Putamen (tissue), 1 donor: Measurements from ENCODE around the gene ANXA9.
A peak's percentile ranks its signal among the peaks of the same experiment; 100 is the strongest.

ENCODE experiments used
- DNase-seq: peaks from one replicate; pipeline ENCODE4 v3.0.0-alpha.2; 2016; ENCODE audit warnings: low spot score

The ANXA9 gene, protein sequence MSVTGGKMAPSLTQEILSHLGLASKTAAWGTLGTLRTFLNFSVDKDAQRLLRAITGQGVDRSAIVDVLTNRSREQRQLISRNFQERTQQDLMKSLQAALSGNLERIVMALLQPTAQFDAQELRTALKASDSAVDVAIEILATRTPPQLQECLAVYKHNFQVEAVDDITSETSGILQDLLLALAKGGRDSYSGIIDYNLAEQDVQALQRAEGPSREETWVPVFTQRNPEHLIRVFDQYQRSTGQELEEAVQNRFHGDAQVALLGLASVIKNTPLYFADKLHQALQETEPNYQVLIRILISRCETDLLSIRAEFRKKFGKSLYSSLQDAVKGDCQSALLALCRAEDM

DNA sequence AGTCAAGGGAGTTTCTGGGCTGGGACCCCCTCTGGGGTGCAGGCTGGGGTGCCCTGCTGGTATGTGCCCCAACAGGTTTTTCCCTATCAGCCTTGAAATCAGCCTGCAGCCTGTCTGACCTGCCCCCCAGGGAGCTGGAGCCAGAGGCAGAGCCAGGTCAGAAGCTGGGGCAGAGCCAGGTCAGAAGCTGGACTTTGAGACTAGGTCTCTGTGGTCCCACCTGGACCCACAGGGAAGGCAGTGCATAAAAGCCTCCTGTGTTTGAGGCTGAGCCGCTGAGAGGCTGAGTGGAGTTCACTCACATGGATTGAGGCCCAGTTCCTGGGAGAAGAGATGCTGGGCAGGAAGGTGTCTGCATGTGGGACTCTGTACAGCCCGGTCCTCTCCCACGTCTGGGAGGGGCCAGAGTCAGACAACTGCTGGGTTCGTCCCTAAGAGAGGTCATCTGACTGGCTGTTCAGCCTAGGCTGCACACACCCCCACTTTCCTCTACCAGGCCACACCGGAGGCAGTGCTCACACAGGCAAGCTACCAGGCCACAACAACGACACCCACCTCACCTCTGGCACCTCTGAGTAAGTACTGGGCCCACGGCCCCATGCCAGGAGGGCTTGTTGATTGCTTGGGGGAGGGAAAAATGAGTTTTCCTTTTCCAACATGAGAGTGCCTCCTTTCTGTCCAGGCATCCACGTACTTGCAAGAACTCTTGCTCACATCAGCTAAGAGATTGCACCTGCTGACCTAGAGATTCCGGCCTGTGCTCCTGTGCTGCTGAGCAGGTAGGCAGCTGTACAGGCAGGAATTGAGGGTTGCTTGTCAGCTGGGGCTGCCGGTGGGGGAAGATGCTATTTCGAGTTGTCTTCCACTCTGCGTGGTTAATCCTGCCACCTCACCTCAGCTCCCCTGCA is at the start of gene ANXA9:
ANXA9 (plus strand) TSS at position 488 of the 908 bp plus-strand sequence. CDS start 814 bp downstream, outside the sequence.
- DNase-seq = no peak

DNA sequence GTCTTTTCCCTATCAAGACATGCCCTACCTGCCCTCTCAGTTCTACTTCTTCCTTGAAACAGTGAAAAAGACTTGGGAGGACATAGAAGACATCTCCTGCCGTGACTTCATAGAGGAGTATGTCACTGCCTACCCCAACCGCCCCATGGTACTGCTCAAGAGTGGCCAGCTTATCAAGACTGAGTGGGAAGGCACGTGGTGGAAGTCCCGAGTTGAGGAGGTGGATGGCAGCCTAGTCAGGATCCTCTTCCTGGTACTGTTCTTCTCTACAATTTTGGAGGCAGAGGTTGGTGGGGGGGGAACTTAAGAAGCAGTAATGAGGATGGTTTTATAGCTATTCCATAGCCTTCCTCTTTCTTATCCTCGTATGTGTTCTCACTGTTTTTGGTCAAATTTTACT is 37.2 kb upstream of the ANXA9 start:
- no peak for DNase-seq

DNA sequence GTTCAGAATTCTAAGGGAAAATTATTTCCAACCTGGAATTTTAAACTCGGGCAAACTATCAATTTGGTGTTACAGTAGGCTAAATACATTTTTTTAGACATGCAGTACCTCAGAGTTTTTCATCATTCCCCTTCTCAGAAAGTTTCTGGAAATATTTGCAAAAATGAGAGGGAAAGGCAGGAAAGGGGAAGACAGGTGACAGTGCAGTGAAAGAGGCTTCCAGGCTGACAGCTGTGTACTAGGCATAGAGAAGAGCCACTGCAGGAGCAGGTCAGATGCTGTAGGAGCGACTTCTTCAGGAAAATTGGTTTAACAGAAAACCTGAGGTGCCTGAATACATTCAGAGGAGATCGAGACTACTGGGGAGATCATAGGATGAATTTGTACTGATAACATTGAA is 27.4 kb upstream of the ANXA9 start:
- no peak for DNase-seq

GRCh38 chr1:150955280-150955679 is 26.8 kb upstream of the ANXA9 start:
- no peak for DNase-seq

GRCh38 chr1:150957666-150958065 is 24.4 kb upstream of the ANXA9 start:
- no peak for DNase-seq

DNA sequence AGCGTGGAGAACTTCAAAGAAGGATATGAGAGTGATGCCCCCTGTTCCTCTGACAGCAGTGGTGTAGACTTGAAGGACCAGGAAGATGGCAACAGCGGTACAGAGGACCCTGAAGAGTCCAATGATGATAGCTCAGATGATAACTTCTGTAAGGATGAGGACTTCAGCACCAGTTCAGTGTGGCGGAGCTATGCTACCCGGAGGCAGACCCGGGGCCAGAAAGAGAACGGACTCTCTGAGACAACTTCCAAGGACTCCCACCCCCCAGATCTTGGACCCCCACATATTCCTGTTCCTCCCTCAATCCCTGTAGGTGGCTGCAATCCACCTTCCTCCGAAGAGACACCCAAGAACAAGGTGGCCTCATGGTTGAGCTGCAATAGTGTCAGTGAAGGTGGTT is 21.4 kb upstream of the ANXA9 start:
- DNase-seq = no peak

DNA sequence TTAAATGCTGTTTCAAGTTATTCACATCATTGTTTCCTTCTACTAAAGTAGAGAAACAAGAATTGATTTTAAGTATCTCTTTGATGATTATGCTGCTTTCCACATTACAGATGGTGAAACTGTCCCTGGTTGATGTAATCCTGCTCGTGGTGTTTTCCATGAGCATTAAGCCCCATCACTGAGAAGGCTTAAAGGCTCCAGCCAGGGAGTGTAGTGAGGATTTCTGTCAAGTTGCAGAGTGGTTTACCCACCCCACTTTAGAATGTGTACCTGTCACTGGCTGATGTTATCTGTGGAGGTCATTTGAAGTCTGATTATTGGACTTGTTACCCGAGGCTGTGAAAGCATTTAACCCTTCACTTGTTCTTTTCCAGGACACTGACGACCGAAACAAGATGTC is 20.3 kb upstream of the ANXA9 start:
- no peak for DNase-seq

DNA sequence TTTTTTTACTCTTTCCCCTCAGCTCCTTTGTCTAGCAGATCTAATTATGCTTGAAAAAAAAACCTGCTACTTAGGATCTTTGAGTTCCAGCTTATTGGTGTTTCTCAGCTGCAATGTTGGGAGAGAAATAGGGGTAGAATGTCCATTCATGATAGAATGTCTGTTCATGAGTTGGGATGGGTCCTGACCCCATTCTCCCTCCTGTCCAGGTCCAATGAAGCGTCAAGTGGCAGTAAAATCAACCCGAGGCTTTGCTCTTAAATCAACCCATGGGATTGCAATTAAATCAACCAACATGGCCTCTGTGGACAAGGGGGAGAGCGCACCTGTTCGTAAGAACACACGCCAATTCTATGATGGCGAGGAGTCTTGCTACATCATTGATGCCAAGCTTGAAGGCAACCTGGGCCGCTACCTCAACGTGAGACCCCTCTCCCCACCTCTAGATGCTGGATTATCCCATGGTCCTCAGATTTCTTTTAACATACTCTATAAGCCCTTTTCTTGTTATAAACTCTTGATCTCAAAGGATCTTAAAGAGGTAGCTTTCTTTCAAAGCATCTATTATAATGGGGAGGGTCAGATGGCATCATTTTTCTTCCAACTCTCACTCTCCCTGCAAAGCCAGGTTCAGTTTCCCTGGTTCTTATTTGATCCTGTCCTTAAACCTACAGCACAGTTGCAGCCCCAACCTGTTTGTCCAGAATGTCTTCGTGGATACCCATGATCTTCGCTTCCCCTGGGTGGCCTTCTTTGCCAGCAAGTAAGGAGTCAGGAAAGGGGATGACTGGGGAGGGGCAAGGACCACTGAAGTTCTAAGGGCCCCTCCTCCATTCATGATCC is 18.6 kb upstream of the ANXA9 start:
- no peak for DNase-seq

- DNase-seq = no peak
These were observed 18.0 kb upstream of the ANXA9 start for GRCh38 chr1:150964164-150964489.

DNA sequence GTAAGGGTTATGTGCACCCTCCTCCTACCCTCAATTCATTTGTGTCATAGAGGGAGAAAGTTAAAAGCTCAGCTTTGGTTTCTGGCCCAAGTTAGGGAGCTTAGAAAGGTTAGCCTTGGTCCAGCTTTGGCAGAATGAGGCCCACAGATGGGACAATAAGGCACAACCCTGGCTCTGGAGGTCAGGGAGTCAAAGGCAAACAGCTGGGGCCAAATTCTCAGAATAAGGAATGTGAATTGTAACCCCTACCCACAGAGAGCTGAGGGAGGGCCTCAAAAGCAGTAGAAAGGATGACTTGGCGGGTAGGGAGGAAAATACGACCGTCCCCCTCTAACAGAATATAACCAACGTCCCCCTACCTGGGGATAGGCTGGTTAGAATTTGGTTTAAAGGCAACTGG is 16.5 kb upstream of the ANXA9 start:
- DNase-seq = no peak

DNA sequence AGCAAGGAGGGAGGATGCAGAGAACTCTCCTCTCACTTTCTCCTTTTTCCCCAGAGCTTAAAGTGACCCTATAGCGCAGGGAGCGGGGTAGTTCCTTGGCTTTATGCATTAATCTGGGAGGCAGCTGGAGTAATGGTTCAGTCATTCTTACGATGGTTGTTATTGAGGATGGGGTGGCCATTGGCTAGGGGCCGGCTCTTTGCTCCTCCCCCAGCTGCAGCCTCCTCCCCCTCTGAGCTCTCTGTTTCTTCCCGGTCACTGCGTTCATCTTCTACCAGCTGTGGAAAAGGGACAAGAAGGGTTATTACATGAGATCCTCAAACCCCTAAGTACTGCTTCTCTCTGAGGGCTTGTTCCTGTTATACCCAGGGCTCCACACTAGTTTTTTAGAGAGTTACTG is 16.1 kb upstream of the ANXA9 start:
- DNase-seq = no peak

DNA sequence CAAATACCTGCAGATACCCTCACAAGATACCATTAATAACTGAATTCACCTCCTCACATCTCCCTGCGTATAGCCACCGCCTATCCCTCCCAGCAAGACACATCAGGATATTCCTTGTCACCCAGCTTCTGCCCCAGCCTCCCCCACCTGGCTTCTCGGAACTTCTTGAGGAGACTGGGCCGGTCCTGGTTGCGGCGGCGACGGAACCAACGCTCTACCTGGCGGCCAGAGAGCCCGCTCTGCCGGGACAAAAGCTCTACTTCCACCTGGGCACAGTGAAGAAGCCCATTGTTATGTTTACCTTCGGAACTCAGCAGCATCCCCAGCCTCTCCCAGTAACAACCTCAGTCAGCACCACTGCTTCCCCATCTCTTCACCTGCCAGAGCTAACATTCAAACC is 14.2 kb upstream of the ANXA9 start:
- no peak for DNase-seq

GRCh38 chr1:150968491-150968890 is 13.6 kb upstream of the ANXA9 start:
- DNase-seq = peak; percentile 83

- DNase-seq = no peak
These were observed 12.5 kb upstream of the ANXA9 start for GRCh38 chr1:150969626-150970025.

DNA sequence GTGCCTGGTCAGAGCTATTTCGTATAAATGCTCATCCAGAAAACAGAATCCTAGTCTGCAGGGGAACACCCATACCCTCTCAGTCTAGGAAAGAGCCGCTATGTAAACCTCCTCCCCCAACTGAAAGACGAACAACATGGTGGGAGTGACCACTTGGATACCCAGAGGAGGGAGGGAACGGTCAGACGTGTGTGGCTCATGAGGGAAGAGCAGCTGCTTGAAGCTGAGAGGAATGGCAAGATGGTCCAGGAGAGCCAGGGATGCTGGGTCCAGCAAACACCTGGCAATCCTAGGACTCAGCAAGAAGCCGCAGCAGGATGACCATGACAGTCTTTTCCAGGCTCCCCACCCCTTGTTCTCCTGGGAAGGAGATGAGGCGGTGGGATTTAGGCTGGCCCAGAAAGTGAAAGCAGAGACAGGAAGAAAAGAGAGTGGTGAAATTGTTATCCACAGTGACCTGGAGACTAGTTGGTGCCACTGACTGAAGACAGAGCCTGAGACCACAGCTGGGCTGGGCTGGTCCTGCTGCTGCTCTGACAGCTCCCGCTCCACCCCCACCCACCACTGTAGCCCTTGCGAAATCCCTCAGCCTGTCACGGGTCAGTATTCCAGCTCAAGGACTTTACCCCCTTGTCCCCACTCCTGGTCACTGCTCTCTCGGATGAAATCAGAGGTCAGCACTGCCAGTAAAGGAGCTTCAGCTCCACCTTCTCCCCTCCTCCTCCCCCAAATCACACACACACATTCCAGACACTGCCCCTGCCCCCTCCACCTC is 11.1 kb upstream of the ANXA9 start:
- DNase-seq = no peak

DNA sequence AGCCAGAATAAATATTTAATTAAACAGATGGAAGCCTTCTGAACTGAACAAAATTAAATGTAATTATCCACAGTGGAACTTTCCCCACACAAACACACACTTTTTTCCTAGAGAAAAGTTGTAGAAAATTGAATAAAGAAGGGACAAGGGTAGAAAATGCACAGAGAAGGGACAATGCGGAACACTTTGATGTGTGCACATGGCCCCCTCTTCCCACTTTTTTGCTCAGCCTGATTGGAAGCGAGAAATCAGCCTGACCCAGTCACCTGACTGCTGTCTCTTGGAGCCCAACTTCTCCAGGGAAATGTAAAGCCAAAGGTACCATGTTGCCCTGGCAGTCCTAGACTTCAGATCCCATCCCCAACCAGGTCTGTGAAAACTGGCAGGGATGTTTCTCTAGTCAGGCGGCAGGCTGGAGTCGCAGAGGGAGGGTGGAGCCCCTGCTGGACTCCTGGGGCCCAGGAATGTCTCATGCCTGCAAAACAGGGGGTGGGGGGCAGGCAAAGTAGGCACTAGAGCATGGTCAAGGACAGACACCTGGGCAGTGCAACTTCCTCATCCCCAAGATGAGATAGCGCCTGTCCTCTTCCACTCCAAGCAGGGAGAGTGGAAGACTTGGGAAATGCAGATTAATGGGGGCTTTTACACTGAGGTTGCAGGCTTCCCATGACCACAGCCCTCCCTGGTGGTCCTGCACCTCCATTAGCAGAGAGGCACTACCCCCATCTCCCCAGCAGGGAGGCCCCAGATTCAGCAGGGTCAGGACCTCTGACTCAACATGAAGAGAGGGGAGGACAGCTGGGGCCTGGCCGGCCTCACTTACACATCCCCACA is 10.3 kb upstream of the ANXA9 start:
- DNase-seq = no peak

DNA sequence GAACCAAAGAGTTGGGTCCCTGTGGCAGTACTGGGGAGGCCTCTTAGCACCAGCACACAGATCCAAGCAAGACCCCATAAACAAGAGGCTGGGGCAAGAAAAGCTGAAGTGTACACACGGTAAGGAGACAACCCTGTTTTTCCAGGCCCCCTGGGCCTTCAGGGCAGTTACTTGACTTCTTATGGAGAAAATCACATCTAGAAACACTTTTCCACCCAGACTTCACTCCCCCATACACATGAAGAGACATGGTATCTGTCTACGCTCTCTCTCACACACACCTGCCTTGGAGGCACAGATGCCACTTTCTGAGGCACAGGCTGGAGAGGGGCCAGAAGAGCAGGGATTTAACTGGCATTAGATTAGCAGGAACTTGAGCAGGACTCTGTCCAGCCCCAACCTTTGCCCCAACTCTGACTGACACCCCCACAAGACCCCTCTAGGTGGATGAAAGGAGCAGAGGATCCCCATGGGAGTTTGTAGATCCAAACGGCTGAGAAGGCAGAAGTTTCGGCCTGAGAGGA is 9.6 kb upstream of the ANXA9 start:
- DNase-seq = no peak

DNA sequence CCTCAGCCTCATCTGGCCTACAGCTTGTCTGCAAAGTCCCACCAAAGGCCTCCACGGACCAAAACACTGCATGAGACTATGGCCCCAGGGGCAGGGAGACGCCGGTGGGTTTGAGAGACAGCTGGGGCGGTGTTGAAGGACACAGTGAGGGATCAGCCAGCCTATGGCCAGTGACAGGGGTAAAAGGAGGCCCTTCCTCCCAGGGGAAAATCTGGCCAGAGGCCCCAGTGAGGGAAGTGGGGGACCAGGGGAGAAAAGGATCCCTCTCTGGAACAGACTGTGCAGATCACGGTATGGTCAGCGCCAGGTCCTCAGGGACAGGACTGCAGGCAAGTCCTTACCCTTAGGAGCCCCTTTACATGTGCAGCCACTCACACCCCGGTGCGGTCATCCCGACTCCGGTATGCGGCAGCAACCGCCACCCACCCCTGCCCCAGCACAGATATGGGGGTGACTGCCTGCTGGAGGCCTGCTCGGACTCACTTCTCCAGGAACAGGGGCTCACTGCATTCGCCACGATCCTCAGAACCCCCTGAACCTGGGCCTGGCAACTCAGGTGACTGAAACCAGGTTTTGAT is 8.7 kb upstream of the ANXA9 start:
- DNase-seq = no peak

- no peak for DNase-seq
These were observed 8.1 kb upstream of the ANXA9 start for GRCh38 chr1:150973836-150974579.
